CD14-positive monocyte (primary cell): ENCODE measurements around the gene ZNF76. TPM values are rescaled to one million over a fixed set of nuclear protein-coding genes. Genes with fewer than 3 reads are reported as not detected.

Source experiments
- DNase-seq, 3 donors: peaks; one replicate each; pipeline ENCODE4 v3.0.0-alpha.2; 2011 to 2022
- H2AFZ ChIP-seq: 2 replicates; pipeline ENCODE4 v1.6.0; 2012; ENCODE audit warnings: mild to moderate bottlenecking, low read depth, low read length, inconsistent platforms; ENCODE audit not compliant: insufficient read depth, poor library complexity, severe bottlenecking
- H3K27ac ChIP-seq, 2 donors: 1 replicate in 1 of 2; 2 replicates in 1 of 2; pipeline ENCODE4 v1.5.1; 2012 to 2013; ENCODE audit warnings: low read length in 2 of 2, control low read depth in 1 of 2, inconsistent platforms in 1 of 2, low read depth in 1 of 2, mild to moderate bottlenecking in 1 of 2
- H3K27me3 ChIP-seq, 2 donors: one replicate each; pipeline versions ENCODE4 v1.6.0 to v1.6.1; 2011 to 2013; ENCODE audit warnings: low read length in 2 of 2; ENCODE audit not compliant: control insufficient read depth in 2 of 2, insufficient read depth in 2 of 2
- H3K36me3 ChIP-seq, 2 donors: replicated peaks in 1 of 2; 1 replicate in 1 of 2; 2 replicates in 1 of 2; pipeline versions ENCODE4 v1.5.1 to v1.6.1; 2012 to 2013; ENCODE audit warnings: low read length in 2 of 2, control low read depth in 1 of 2, inconsistent platforms in 1 of 2, mild to moderate bottlenecking in 1 of 2; ENCODE audit not compliant: insufficient read depth in 2 of 2, control insufficient read depth in 1 of 2
- H3K4me1 ChIP-seq, 2 donors: 1 replicate in 1 of 2; 2 replicates in 1 of 2; pipeline versions ENCODE4 v1.5.1 to v1.6.1; 2012 to 2013; ENCODE audit warnings: low read length in 2 of 2, control low read depth in 1 of 2, inconsistent platforms in 1 of 2, mild to moderate bottlenecking in 1 of 2, moderate library complexity in 1 of 2; ENCODE audit not compliant: insufficient read depth in 2 of 2, control insufficient read depth in 1 of 2
- H3K4me2 ChIP-seq: replicated peaks from 2 replicates; pipeline ENCODE3; 2012; ENCODE audit warnings: low read length, moderate library complexity, mild to moderate bottlenecking; ENCODE audit not compliant: poor library complexity, severe bottlenecking; ENCODE audit errors: extremely low read depth
- H3K4me3 ChIP-seq, 3 experiments: fragments of 200-600 bp in 1 of 3; sonication (generic) in 1 of 3; replicated peaks in 1 of 3; 1 replicate in 2 of 3; 2 replicates in 1 of 3; pipeline ENCODE4 v1.5.1; 2011 to 2013; ENCODE audit warnings: low read length in 3 of 3, mild to moderate bottlenecking in 3 of 3, control low read depth in 2 of 3, low read depth in 2 of 3, inconsistent platforms in 1 of 3, moderate library complexity in 1 of 3
- H3K79me2 ChIP-seq: 2 replicates; pipeline ENCODE4 v1.6.0; 2012; ENCODE audit warnings: mild to moderate bottlenecking, control low read depth, inconsistent platforms, low read length, moderate library complexity; ENCODE audit not compliant: insufficient read depth
- H3K9ac ChIP-seq: 2 replicates; pipeline ENCODE4 v1.6.0; 2017; ENCODE audit warnings: low read length, mild to moderate bottlenecking; ENCODE audit not compliant: insufficient read depth, poor library complexity, severe bottlenecking
- H3K9me3 ChIP-seq, 2 donors: replicated peaks in 1 of 2; 1 replicate in 1 of 2; 2 replicates in 1 of 2; pipeline versions ENCODE4 v1.5.1 to v1.6.1; 2012 to 2013; ENCODE audit warnings: low read length in 2 of 2, control low read depth in 1 of 2; ENCODE audit not compliant: control insufficient read depth in 1 of 2, insufficient read depth in 1 of 2
- H4K20me1 ChIP-seq: 2 replicates; pipeline ENCODE4 v1.6.0; 2012; ENCODE audit warnings: mild to moderate bottlenecking, low read length, control low read depth, moderate library complexity; ENCODE audit not compliant: insufficient read depth
- H3K27ac Mint-ChIP-seq, 7 donors: one replicate each; pipeline ENCODE4 v1.8.0; 2020; ENCODE audit warnings: mild to moderate bottlenecking in 7 of 7, mixed read lengths in 7 of 7, moderate library complexity in 6 of 7, inconsistent platforms in 2 of 7
- H3K27me3 Mint-ChIP-seq, 3 donors: one replicate each; pipeline ENCODE4 v1.8.0; 2021 to 2022; ENCODE audit warnings: low read depth in 3 of 3, mild to moderate bottlenecking in 3 of 3, mixed read lengths in 3 of 3, moderate library complexity in 3 of 3, inconsistent platforms in 1 of 3
- H3K36me3 Mint-ChIP-seq, 2 donors: one replicate each; pipeline ENCODE4 v1.8.0; 2020; ENCODE audit warnings: mixed read lengths in 2 of 2, inconsistent platforms in 1 of 2, mild to moderate bottlenecking in 1 of 2
- H3K4me1 Mint-ChIP-seq: one replicate; pipeline ENCODE4 v1.8.0; 2020; ENCODE audit warnings: mild to moderate bottlenecking, mixed read lengths
- H3K4me3 Mint-ChIP-seq, 2 donors: one replicate each; pipeline ENCODE4 v1.8.0; 2020; ENCODE audit warnings: mild to moderate bottlenecking in 2 of 2, mixed read lengths in 2 of 2, moderate library complexity in 1 of 2
- H3K9me3 Mint-ChIP-seq, 7 donors: one replicate each; pipeline ENCODE4 v1.8.0; 2020 to 2022; ENCODE audit warnings: mixed read lengths in 7 of 7, mild to moderate bottlenecking in 6 of 7, moderate library complexity in 6 of 7, inconsistent platforms in 2 of 7
- CTCF ChIP-seq: fragments of 200-600 bp; IDR thresholded peaks from one replicate; pipeline ENCODE4 v1.8.0; 2022; ENCODE audit warnings: antibody characterized with exemption, mild to moderate bottlenecking
- WGBS: methylation state at CpG from one replicate; pipeline ENCODE4 v1.1.5; 2013; ENCODE audit warnings: missing lambda C conversion rate; ENCODE audit not compliant: insufficient coverage; 5-methylcytosine and 5-hydroxymethylcytosine counted together
- intact Hi-C, 2 donors: fragments of 100-400 bp; cut with micrococcal nuclease; formaldehyde crosslinking; loops; one replicate each; pipeline versions ENCODE4 v1.15.0 to v1.15.1; 2023
- polyA plus RNA-seq, 3 donors: library from polyadenylated mRNA; depleted of rRNA in 1 of 3; unstranded in 2 of 3; stranded (reverse) in 1 of 3; fragments of 300-500 nt in 2 of 3; fragments of >200 nt in 1 of 3; fragmentation: Illumina TruSeq in 2 of 3; gene quantifications; 1 replicate in 2 of 3; 2 replicates in 1 of 3; pipeline ENCODE4 v1.2.3, GENCODE V29; 2012 to 2021

Gene ZNF76
- polyA plus RNA-seq, 3 donors, result 6.8 to 49.7 (median 9.6) TPM

- Histone ChIP-seq H3K4me1 (peaks cover 31 to 40% of the 10 kb centered on the region in 2 donors), H3K36me3 (no peaks in the 10 kb centered on the region), H3K9me3 (no peaks in the 10 kb centered on the region), H3K79me2 (peaks cover 38% of the 10 kb centered on the region), H3K4me3 (peak overlapping the region; percentile 44 to 86 (median 62)), H2AFZ (peak overlapping the region; percentile 79), H3K4me2 (peak overlapping the region; percentile 94), H3K9ac (peak overlapping the region; percentile 97), H3K27ac (peak overlapping the region; percentile 84 to 93), H3K27me3 (no peaks in the 10 kb centered on the region), H4K20me1 (no peaks in the 10 kb centered on the region)
- peaks cover 0 to 7% of the 10 kb centered on the region in 2 donors for H3K36me3 Mint-ChIP-seq
- H3K27me3 Mint-ChIP-seq, result peaks cover 0 to 2% (median 1%) of the 10 kb centered on the region in 3 donors
- intact Hi-C loops, result loop anchor here in 1 of 2 donors (5.0 to 10.0 kb wide), 2 partner anchors 504 to 1288 kb away; partner anchors contain the start of genes SNRPC and STK38
- H3K4me3 Mint-ChIP-seq, result peak overlapping the region; percentile 97 to 98
- WGBS, result 0% methylated on average over 20 of the region's 20 CpGs
- H3K4me1 Mint-ChIP-seq, result peaks cover 40% of the 10 kb centered on the region
- no peak for TF ChIP-seq CTCF
- H3K27ac Mint-ChIP-seq, result peak overlapping the region; percentile 97 to 99 (median 99)
- no peaks in the 10 kb centered on the region for H3K9me3 Mint-ChIP-seq
- DNase-seq, result no peak
These were observed 709 bp upstream of the ZNF76 start for GRCh38 chr6:35258858-35259193.

GRCh38 chr6:35259948-35260590 lies 534 bp downstream of the ZNF76 start:
- H3K9ac ChIP-seq, result peak overlapping the region; percentile 97
- no peaks in the 10 kb centered on the region for H3K9me3 ChIP-seq
- DNase-seq, result peak; percentile 57 to 95 (median 79)
- H3K79me2 ChIP-seq, result peaks cover 45% of the 10 kb centered on the region
- H3K4me2 ChIP-seq, result peak overlapping the region; percentile 94
- H3K27ac ChIP-seq, result peak overlapping the region; percentile 84 to 93
- 5% methylated on average over 18 of the region's 23 CpGs for WGBS
- Mint-ChIP-seq H3K27me3 (peaks cover 0 to 2% (median 1%) of the 10 kb centered on the region in 3 donors), H3K4me1 (peaks cover 46% of the 10 kb centered on the region), H3K27ac (peak overlapping the region; percentile 95 to 99 (median 98)), H3K9me3 (no peaks in the 10 kb centered on the region), H3K4me3 (peak overlapping the region; percentile 81 to 87), H3K36me3 (peaks cover 0 to 8% of the 10 kb centered on the region in 2 donors)
- no peaks in the 10 kb centered on the region for H3K27me3 ChIP-seq
- intact Hi-C loops, result loop anchor here in 1 of 2 donors (5.0 to 10.0 kb wide), 2 partner anchors 505 to 1287 kb away; partner anchors contain the start of genes SNRPC and STK38
- TF ChIP-seq CTCF, result no peak
- H3K4me1 ChIP-seq, result peaks cover 36 to 44% of the 10 kb centered on the region in 2 donors
- H4K20me1 ChIP-seq, result no peaks in the 10 kb centered on the region
- H2AFZ ChIP-seq, result peak overlapping the region; percentile 79
- no peaks in the 10 kb centered on the region for H3K36me3 ChIP-seq
- peak overlapping the region; percentile 44 to 86 (median 62) for H3K4me3 ChIP-seq
